HEK293 (cell line): ENCODE results near the gene ALOX5AP.

ENCODE experiments used
- CTCF ChIP-seq: fragments of 450-650 bp; formaldehyde crosslinking; IDR thresholded peaks from 2 replicates; pipeline ENCODE4 v1.5.1; 2016; ENCODE audit warnings: missing biosample characterization, missing genetic modification characterization
- MEIS1 ChIP-seq: sonication (generic); formaldehyde crosslinking; IDR thresholded peaks from 2 replicates; pipeline ENCODE4 v1.8.1; 2022; ENCODE audit warnings: missing genetic modification reagents, mild to moderate bottlenecking, borderline replicate concordance
- OSR2 ChIP-seq: fragments of 450-650 bp; formaldehyde crosslinking; IDR thresholded peaks from 2 replicates; pipeline ENCODE4 v1.5.1; 2016; ENCODE audit warnings: missing biosample characterization, missing genetic modification characterization
- SALL2 ChIP-seq: fragments of 450-650 bp; formaldehyde crosslinking; IDR thresholded peaks from 2 replicates; pipeline ENCODE4 v1.5.0; 2017; ENCODE audit warnings: missing biosample characterization, mild to moderate bottlenecking, missing genetic modification characterization, borderline replicate concordance
- YY1 ChIP-seq: fragments of 450-650 bp; formaldehyde crosslinking; IDR thresholded peaks from 2 replicates; pipeline ENCODE4 v1.5.1; 2018; ENCODE audit warnings: missing biosample characterization, missing genetic modification characterization
- ZNF274 ChIP-seq, 2 experiments: fragments of 200-500 bp in 1 of 2; fragments of 450-650 bp in 1 of 2; sonication (Bioruptor generic) in 1 of 2; formaldehyde crosslinking in 1 of 2; IDR thresholded peaks; 2 replicates each; pipeline versions ENCODE4 v1.5.1 to v1.6.1; 2014 to 2016; ENCODE audit warnings: borderline replicate concordance in 1 of 2, inconsistent platforms in 1 of 2, low read length in 1 of 2, missing biosample characterization in 1 of 2, missing genetic modification characterization in 1 of 2

GRCh38 chr13:30799356-30799824, 64.0 kb downstream of the ALOX5AP start:
- TF ChIP-seq SALL2 (tag by site-specific recombination) (no peak), YY1 (tag by site-specific recombination) (no peak), CTCF (tag by site-specific recombination) (no peak), OSR2 (tag by site-specific recombination) (no peak), ZNF274 (IDR thresholded peaks at IDR 0.05; ENCODE audit: low read length) (no peak), ZNF274 (tag by site-specific recombination; IDR thresholded peaks at IDR 0.05; ENCODE audit: borderline replicate concordance) (no peak), MEIS1 (CRISPR knock-in tag) (no peak)
